ENCODE data around the gene TMEM131.

- no peak for TF ChIP-seq CTCF (conservative IDR thresholded peaks at IDR 0.05; ENCODE audit: low read depth, low read length)
- no peak for TF ChIP-seq EZH2 (IDR thresholded peaks at IDR 0.05; ENCODE audit: borderline replicate concordance, low read depth, low read length, poor library complexity, severe bottlenecking)
Measured at GRCh38 chr2:97935719-97936161, 60.0 kb downstream of the TMEM131 start.
